HepG2 (cell line): ENCODE data around the gene ENG. TPM values are rescaled to one million over a fixed set of nuclear protein-coding genes. Genes with fewer than 3 reads are reported as not detected.

Experiments
- ARNT2 ChIP-seq: sonication (generic); formaldehyde crosslinking; IDR thresholded peaks from 2 replicates; pipeline ENCODE4 v1.8.0; 2022; ENCODE audit warnings: mild to moderate bottlenecking, low read depth, missing genetic modification reagents, moderate library complexity
- ATF5 ChIP-seq: sonication (generic); formaldehyde crosslinking; IDR thresholded peaks from 2 replicates; pipeline ENCODE4 v1.4.0; 2020; ENCODE audit warnings: mild to moderate bottlenecking, low read depth, missing genetic modification reagents
- BRF2 ChIP-seq: sonication (generic); formaldehyde crosslinking; IDR thresholded peaks from 2 replicates; pipeline ENCODE4 v1.8.1; 2022; ENCODE audit warnings: mild to moderate bottlenecking, missing genetic modification reagents
- FOXP1 ChIP-seq, 2 experiments: fragments of 450-650 bp in 1 of 2; IDR thresholded peaks; 2 replicates each; pipeline ENCODE4 v1.6.1; 2017 to 2018; ENCODE audit warnings: antibody characterized with exemption in 1 of 2
- HNF4G ChIP-seq, 2 experiments: sonication (generic) in 1 of 2; formaldehyde crosslinking in 1 of 2; IDR thresholded peaks; 2 replicates each; pipeline versions ENCODE4 v1.4.0 to v1.6.1; 2011 to 2020; ENCODE audit warnings: borderline replicate concordance in 2 of 2, low read depth in 2 of 2, mild to moderate bottlenecking in 2 of 2, low read length in 1 of 2, missing genetic modification reagents in 1 of 2, moderate library complexity in 1 of 2
- ISX ChIP-seq: sonication (generic); formaldehyde crosslinking; conservative IDR thresholded peaks from 2 replicates; pipeline ENCODE4 v1.5.0; 2020; ENCODE audit warnings: missing genetic modification reagents
- KIAA2018 ChIP-seq: sonication (generic); formaldehyde crosslinking; IDR thresholded peaks from 2 replicates; pipeline ENCODE4 v1.5.0; 2020; ENCODE audit warnings: mild to moderate bottlenecking, missing genetic modification reagents, borderline replicate concordance
- KLF9 ChIP-seq: IDR thresholded peaks from 2 replicates; pipeline ENCODE4 v1.6.1; 2016; ENCODE audit warnings: low read depth
- REST ChIP-seq, 2 experiments: IDR thresholded peaks; 2 replicates each; pipeline ENCODE4 v1.6.1; 2011 to 2012; ENCODE audit warnings: low read length in 2 of 2, borderline replicate concordance in 1 of 2, low read depth in 1 of 2, mild to moderate bottlenecking in 1 of 2, moderate library complexity in 1 of 2
- SMARCE1 ChIP-seq: fragments of 450-650 bp; IDR thresholded peaks from 2 replicates; pipeline ENCODE4 v1.6.1; 2017; ENCODE audit warnings: borderline replicate concordance
- TGIF2 ChIP-seq: IDR thresholded peaks from 2 replicates; pipeline ENCODE4 v1.6.1; 2016; ENCODE audit warnings: control low read depth, missing compliant biosample characterization
- TSC22D2 ChIP-seq: sonication (generic); formaldehyde crosslinking; IDR thresholded peaks from 2 replicates; pipeline ENCODE4 v1.5.1; 2020; ENCODE audit warnings: missing genetic modification reagents, mild to moderate bottlenecking, borderline replicate concordance
- ZFP36L1 ChIP-seq: sonication (generic); formaldehyde crosslinking; IDR thresholded peaks from 2 replicates; pipeline ENCODE4 v1.8.0; 2022; ENCODE audit warnings: mild to moderate bottlenecking, missing genetic modification reagents, moderate library complexity
- ZNF274 ChIP-seq: sonication (generic); formaldehyde crosslinking; IDR thresholded peaks from 2 replicates; pipeline ENCODE4 v1.5.1; 2020; ENCODE audit warnings: mild to moderate bottlenecking, missing genetic modification reagents
- polyA plus RNA-seq, 8 experiments: library from polyadenylated mRNA; depleted of rRNA in 3 of 8; stranded (reverse) in 7 of 8; unstranded in 1 of 8; fragments of >200 nt; fragmentation: Illumina TruSeq in 4 of 8; extraction: Trizol in 4 of 8; gene quantifications; 2 replicates each; pipeline versions ENCODE4 v1.2.1 to v1.2.3, GENCODE V29; 2011 to 2016; ENCODE audit warnings: low read depth in 4 of 8, missing spikeins in 1 of 8, mixed read lengths in 1 of 8; ENCODE audit not compliant: insufficient read depth in 1 of 8
- total RNA-seq, 5 experiments: library from RNA; depleted of rRNA; stranded (reverse); fragments of >200 nt; fragmentation: Illumina TruSeq; extraction: Trizol; gene quantifications; 2 replicates each; pipeline ENCODE4 v1.2.3, GENCODE V29; 2016; ENCODE audit warnings: low read depth in 1 of 5

ENG gene
- total and polyA plus RNA-seq, 2 of the 13 experiments (the other 11 are each of a cell fraction or from before 2014, with no cell fraction given), result 0.02 to 1.1 TPM

- TF ChIP-seq KIAA2018 (no peak), KLF9 (no peak), BRF2 (no peak), TSC22D2 (no peak), ISX (no peak), TGIF2 (CRISPR knock-in tag) (no peak), ZFP36L1 (CRISPR knock-in tag) (no peak), REST (IDR thresholded peaks at IDR 0.05; ENCODE audit: borderline replicate concordance in 1 of 2, low read depth in 1 of 2, low read length in 2 of 2) (no peak), FOXP1 (IDR thresholded peaks at IDR 0.05) (no peak), FOXP1 (CRISPR knock-in tag; IDR thresholded peaks at IDR 0.05) (no peak), ARNT2 (CRISPR knock-in tag) (0 out of 2 replicates have a peak, but pooled peaks have one; percentile 60), ZNF274 (CRISPR knock-in tag) (no peak), SMARCE1 (no peak), HNF4G (IDR thresholded peaks at IDR 0.05; ENCODE audit: borderline replicate concordance, low read depth, low read length) (0 out of 2 replicates have a peak, but pooled peaks have one; percentile 19), HNF4G (CRISPR knock-in tag; IDR thresholded peaks at IDR 0.05; ENCODE audit: borderline replicate concordance, low read depth) (no peak), ATF5 (CRISPR knock-in tag) (no peak)
Measured at GRCh38 chr9:127828262-127829031, 26.0 kb downstream of the ENG start (continued).
